Fibroblast of skin of abdomen (primary cell): ENCODE results near the gene HS6ST3.

Experiments used
- DNase-seq: peaks from one replicate; pipeline ENCODE4 v3.0.0-alpha.2; 2013

Gene HS6ST3

GRCh38 chr13:96546463-96546862 lies 456.6 kb downstream of the HS6ST3 start:
- DNase-seq: no peak

- DNase-seq: no peak
Measured at GRCh38 chr13:96551546-96551945, 461.6 kb downstream of the HS6ST3 start.

GRCh38 chr13:96552559-96552958 lies 462.7 kb downstream of the HS6ST3 start:
- DNase-seq: no peak

GRCh38 chr13:96553796-96554195 lies 463.9 kb downstream of the HS6ST3 start:
- no peak for DNase-seq

DNA sequence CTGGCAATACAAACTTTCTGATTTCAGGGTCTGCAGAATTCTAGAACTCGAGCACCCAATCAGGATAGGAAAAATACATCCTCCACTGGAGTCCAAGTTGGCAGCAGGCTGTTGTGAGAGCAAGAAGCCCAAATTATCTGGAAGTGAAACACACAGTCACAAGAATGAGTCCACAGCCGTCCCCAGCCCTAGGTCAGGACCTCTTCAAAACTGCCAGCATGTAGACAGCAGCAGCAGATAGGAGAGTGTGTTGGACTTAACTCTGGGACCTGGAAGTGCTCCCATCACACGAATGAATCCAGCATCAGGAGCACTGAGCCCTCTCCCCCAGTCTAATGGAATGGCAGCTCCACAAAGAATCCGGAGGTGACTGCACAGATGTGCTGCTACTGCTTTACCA lies 483.7 kb downstream of the HS6ST3 start:
- no peak for DNase-seq

DNA sequence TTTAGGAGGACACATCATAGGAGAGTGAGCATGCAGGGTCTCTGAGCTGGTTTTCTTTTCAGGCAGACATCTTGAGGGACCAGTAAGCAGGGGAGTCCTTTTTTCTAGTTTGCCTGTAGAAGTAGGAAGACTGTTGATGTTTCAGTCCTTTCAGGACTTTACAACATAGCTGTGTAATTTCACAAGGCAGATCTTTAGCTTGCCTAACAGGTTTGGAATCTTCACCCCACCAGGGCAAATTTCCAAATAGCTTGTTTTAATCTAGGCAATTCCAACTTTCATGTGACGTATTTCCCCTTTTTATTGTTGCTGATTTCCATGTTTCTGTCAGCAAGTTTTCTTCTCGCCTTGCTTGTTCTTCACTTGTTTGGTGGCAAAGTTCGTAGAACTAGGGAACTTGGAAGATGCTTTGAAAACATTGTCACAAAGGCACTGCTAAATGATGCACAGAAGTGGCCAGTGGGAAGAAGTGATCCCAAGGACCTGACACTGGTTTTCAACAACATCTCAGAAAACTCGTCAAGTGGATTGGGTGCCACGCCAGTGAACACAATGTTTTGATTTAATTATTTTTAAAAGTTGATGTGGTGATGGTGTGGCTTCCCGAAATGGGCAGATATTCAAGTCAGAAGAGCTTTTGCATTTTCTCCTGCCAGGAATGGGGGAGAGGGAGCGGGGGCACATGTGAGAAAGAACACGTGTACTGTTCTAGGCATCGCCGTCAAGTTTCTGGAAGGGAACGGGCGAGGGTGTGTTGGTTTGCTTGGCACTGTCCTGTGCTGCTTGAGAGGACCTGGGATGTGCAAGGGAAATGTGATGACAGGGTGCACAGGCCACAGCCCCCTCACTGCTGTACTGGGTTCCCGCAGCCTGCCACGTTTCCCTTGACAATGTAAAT lies 485.8 kb downstream of the HS6ST3 start:
- DNase-seq: no peak

- no peak for DNase-seq
Measured at GRCh38 chr13:96581741-96582140, 491.8 kb downstream of the HS6ST3 start.

DNA sequence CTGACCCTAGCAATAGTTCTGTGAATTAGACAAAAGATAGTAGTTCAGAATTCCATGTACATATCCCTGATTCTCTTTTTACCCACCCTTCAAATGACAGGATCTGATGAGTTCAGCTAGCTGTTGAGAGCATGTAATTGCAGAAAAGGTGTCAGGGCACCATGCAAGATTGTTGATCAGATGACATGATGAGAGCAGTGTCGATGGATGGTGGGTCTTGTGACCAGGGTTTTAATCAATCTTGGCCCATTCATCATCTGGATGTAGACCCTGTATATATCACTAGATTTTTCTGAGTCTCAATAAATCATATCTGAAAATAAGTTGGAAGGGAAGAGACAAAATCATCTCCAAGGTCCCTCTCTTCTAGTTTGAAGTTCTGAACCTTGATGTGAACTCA lies 525.3 kb downstream of the HS6ST3 start:
- DNase-seq: no peak

DNA sequence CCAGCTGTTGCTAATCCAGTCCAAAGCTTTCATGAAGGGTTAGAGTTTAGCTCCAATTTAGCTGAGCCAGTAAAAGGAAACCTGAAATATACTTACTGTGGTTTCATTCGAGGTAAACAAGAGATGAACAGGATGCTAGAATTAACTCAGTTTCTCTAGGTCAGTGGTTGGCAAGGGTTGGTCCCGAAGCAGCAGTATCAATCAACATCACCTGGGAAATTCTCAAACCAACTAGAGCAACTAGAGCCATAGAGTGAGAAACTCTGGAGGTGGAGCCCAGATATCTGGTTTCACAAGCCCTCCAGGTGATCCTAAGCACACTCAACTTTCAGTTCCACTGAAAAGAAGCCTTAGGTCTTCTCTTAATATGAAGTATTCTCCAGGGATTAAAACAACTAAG lies 527.6 kb downstream of the HS6ST3 start:
- no peak for DNase-seq

DNA sequence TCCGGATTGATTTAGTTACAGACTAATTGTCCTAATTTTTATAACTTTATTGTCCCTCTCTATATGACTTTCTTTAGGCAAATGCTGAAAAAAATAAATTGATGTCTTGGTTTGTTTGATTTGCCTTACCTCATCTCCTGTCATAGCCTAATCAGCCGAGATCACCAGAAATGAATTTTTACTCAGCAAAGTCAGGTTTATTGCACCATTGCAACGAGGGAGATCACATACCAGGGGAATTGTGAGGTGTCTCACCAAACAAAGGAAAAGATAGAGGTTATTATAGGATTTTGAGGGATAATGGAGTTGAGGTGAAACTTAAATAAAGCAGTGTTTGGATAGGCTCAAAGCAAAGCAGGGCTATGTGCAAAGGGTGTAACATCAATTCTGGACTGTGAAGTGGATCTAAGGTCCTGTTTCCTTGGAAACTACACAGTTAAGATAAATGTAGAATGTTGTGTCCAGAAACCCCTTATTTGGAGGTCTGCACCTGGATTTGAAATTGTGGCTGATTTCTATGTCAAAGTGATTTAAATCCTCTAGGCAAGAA lies 531.8 kb downstream of the HS6ST3 start:
- DNase-seq: no peak

DNA sequence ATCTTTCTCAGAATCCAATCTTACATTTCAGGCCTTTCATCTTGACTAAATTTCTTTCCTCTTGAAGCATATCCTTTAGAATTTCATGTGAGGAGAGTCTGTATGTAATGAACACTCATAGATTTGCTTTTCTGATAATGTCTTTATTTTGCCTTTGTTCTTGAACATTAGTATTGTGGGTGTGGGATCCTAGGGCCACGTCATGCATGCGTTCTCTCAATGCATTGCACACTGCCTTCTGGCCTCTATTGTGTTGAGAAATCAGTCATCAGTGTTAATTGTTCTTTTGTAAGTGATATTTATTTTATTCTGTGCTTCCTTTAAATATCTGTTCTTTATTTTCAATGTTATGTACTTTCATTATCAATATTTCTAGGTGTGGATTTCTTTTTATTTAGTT lies 539.4 kb downstream of the HS6ST3 start:
- DNase-seq: no peak

DNA sequence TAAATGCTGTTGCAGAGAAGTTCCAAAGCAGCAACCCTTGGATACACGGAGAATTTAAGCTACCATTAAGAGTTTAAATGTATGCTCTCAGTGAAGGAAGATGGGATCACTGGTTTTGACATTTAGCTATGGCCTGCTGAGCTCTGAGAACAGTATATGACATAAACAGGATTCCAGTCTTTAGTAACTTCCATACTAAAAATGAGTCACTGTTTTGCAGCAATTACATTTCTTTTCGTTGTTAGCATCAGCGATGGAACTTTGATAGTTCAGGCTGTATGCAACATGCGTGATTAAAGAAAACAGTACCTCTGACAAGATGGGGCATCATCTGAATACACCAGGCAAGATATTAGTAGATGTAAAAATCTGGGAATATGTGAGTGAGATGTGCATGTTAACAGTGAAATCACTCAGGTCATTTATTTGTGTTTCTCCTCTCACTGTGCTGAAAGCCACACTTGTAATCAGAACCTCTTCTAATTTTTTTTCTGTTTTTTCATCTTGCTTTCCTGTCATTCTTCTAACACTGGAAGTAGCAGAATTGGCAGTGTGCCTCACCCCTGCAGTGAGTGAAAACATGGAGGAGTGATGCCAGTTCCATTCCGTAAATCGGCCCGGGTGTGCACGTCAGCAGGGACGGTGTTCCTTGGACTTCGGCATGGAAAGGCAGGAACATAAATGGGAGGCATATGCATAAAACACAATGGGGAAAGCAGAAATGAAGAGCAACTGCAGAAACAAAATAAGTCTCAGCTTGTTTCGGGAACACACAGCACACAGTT lies 542.8 kb downstream of the HS6ST3 start:
- no peak for DNase-seq

DNA sequence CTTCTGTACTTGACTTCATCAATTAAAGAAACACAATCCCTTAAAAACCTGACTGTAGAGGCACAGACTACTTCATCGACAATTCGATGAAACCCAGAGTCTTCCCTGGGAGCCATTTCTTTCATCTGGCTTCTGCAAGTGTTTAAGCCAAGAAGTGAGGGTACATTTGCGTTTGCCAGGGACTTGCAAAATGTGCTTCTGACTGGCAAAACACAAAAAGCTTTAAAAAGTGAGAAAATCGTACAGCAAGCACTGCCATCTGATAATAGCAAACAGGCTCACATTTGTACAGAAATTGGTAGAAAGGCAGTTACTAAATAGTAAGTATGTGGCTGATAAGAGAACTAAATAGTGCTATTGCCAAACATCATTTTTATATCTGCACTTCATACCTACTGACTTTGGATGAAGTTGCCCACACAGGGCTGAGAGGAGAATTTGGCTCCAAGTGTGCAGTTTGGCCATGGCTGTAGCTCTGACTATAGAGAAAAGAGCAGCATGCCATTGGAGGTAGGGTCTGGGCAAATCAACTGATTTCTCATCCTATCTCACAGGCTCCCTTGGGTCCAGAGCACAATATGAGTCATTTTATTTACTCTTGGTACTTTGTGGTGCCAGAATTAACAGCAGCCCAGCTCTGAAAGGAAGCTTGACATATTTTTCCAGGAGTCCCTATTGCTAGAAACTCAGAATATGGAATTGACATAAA lies 546.2 kb downstream of the HS6ST3 start:
- no peak for DNase-seq

DNA sequence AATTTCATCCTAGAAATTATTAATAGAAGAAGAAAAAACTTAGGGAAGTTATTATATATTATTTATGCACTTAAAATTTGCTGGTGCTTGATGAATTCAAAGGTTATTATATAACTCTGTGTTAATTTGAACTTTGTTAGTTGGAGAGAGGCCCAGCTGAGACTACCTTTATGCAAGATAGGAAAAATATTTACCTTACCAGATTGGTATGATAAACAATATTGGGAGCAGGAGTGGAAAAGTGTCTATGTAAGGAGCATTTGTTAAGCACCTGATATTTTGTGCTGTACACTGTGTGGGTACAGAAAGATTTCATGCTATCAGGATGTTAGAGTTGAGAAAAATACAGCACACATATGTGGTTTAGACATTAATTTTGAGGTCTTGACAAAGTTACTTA lies 547.1 kb downstream of the HS6ST3 start:
- no peak for DNase-seq

DNA sequence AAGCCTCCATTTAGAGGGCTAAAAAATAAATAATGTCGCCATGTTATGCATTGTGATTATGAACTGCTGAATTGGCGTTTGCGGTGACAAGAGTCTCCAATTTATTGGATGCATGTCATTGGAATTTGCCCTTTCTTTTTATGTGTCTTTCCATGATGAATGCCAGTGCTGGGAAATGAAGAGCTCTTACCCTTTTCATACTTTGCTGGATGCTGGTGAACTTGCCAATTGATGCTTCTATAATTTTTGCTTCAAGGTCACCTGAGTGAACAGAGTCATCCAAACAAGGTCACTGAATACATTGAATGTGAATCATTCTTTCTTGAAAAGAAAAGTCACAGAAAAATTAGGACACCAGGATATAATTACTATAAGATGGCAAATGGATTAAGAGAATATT lies 556.2 kb downstream of the HS6ST3 start:
- no peak for DNase-seq

- DNase-seq: no peak
Measured at GRCh38 chr13:96646515-96647211, 556.8 kb downstream of the HS6ST3 start.

- peak; percentile 71 for DNase-seq
Measured at GRCh38 chr13:96650301-96650886, 560.5 kb downstream of the HS6ST3 start.

DNA sequence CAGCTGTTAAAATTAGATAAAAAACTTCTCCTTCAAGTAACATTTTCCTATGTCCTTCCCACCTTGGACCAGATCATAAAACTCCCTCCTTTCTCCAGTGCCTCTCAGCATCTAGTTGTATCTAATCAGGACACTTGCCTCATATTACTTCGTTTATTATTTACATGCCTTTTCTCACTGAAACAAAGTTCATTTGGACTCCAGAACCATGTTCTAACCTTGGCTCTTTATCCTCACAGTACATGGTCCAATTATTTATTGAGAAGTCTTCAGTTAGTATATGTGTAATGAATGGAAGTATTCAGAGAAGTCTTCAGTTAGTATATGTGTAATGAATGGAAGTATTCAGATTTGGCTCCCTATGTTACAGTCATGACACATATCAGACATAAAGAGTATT lies 561.7 kb downstream of the HS6ST3 start:
- no peak for DNase-seq

GRCh38 chr13:96652506-96652905 lies 562.6 kb downstream of the HS6ST3 start:
- no peak for DNase-seq

DNA sequence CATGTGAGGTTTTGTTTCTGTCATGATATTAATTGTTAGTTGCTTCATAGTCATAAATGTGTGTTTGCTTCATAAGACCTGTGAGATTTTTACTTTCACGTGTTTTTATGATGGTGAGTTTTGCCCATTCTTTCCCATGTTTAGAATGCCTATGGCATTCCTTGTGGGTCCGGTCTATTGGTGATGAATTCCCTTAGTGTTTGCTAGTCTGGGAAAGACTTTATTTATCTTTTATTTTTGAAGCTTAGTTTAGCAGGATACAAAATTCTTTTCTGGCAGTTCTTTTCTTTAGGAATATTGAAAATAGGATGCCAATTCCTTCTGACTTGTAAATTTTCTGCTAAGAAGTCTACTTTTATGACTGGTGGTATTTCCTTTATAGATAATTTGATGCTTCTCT lies 571.7 kb downstream of the HS6ST3 start:
- no peak for DNase-seq

DNA sequence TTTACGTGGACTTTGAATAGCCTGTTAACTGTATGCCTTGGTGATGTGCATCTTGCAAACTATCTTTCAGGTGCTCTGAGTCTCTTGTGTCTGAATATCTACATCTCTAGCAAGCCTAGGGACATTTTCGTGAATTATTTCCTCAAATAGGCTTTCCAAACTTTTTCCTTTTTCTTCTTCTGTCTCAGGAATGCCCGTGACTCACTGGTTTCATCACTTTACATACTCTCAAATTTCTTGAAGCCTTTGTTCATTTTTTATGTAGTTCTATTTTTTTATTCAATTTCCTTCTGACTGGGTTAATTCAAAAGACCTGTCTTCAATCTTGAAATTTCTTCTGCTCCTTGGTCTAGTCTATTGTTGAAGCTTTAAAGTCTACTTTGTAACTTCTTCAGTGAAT lies 572.1 kb downstream of the HS6ST3 start:
- DNase-seq: no peak
